ENCODE measurements around the gene RRP15.
A peak's percentile ranks its signal among the peaks of the same experiment; 100 is the strongest.

RRP15 gene

GRCh38 chr1:218336328-218336727 lies 51.2 kb downstream of the RRP15 start:
- Mint-ChIP-seq H3K27me3 (ENCODE audit: low read depth, poor library complexity) (no peaks in the 10 kb centered on the region), H3K4me1 (no peaks in the 10 kb centered on the region), H3K27ac (no peak overlapping the region), H3K4me3 (no peak overlapping the region), H3K9me3 (no peaks in the 10 kb centered on the region), H3K36me3 (ENCODE audit: low read depth) (peaks cover 19% of the 10 kb centered on the region)
- no peak for TF ChIP-seq CTCF (IDR thresholded peaks at IDR 0.05)
- DNase-seq: no peak

GRCh38 chr1:218339267-218339831 lies 54.3 kb downstream of the RRP15 start:
- no peaks in the 10 kb centered on the region for H3K9me3 Mint-ChIP-seq
- peaks cover 13% of the 10 kb centered on the region for H3K4me1 Mint-ChIP-seq
- H3K4me3 Mint-ChIP-seq: no peak overlapping the region
- peak; percentile 74 for TF ChIP-seq CTCF (IDR thresholded peaks at IDR 0.05)
- no peaks in the 10 kb centered on the region for H3K27me3 Mint-ChIP-seq (ENCODE audit: low read depth, poor library complexity)
- DNase-seq: no peak
- no peak overlapping the region for H3K27ac Mint-ChIP-seq
- H3K36me3 Mint-ChIP-seq (ENCODE audit: low read depth): no peaks in the 10 kb centered on the region

- DNase-seq: no peak
- Mint-ChIP-seq H3K4me3 (no peak overlapping the region), H3K27me3 (ENCODE audit: low read depth, poor library complexity) (no peaks in the 10 kb centered on the region), H3K4me1 (peaks cover 15% of the 10 kb centered on the region), H3K9me3 (no peaks in the 10 kb centered on the region), H3K36me3 (ENCODE audit: low read depth) (no peaks in the 10 kb centered on the region), H3K27ac (no peak overlapping the region)
- no peak for TF ChIP-seq CTCF (IDR thresholded peaks at IDR 0.05)
Measured at GRCh38 chr1:218341325-218341724, 56.2 kb downstream of the RRP15 start.

- Mint-ChIP-seq H3K27ac (no peak overlapping the region), H3K4me1 (peaks cover 22% of the 10 kb centered on the region), H3K27me3 (ENCODE audit: low read depth, poor library complexity) (peaks cover under 1% of the 10 kb centered on the region), H3K36me3 (ENCODE audit: low read depth) (no peaks in the 10 kb centered on the region), H3K4me3 (no peak overlapping the region), H3K9me3 (no peaks in the 10 kb centered on the region)
- DNase-seq: no peak
- no peak for TF ChIP-seq CTCF (IDR thresholded peaks at IDR 0.05)
Measured at GRCh38 chr1:218342091-218342490, 57.0 kb downstream of the RRP15 start.

GRCh38 chr1:218344814-218345672 lies 60.0 kb downstream of the RRP15 start, which contains the start of gene TGFB2:
Gene TGFB2, plus strand, starts transcription at chr1:218345336. Its CDS starts 1,366 bp downstream, at chr1:218346702.
- Mint-ChIP-seq H3K4me3 (no peak within 1 kb of the TSS), H3K36me3 (ENCODE audit: low read depth) (no peaks in the 10 kb centered on the region), H3K9me3 (no peaks in the 10 kb centered on the region), H3K27ac (peak within 1 kb of the TSS; percentile 81), H3K27me3 (ENCODE audit: low read depth, poor library complexity) (peaks cover 3% of the 10 kb centered on the region), H3K4me1 (peaks cover 47% of the 10 kb centered on the region)
- no peak for TF ChIP-seq CTCF (IDR thresholded peaks at IDR 0.05)
- DNase-seq: peak; percentile 30

All from nephron progenitor cell (in vitro differentiated cells).